Fibroblast of lung (primary cell): ENCODE results near the gene ZNF776.

ENCODE experiments used
- CTCF ChIP-seq, 2 donors: IDR thresholded peaks in 1 of 2; conservative IDR thresholded peaks in 1 of 2; 1 replicate in 1 of 2; 2 replicates in 1 of 2; pipeline ENCODE4 v1.5.1; 2011 to 2012; ENCODE audit warnings: low read length in 2 of 2, control low read depth in 1 of 2, inconsistent platforms in 1 of 2, low read depth in 1 of 2, mild to moderate bottlenecking in 1 of 2
- EZH2 ChIP-seq: IDR thresholded peaks from 2 replicates; pipeline ENCODE4 v1.5.1; 2012; ENCODE audit warnings: low read length, control low read depth, mild to moderate bottlenecking; ENCODE audit errors: missing control alignments

DNA sequence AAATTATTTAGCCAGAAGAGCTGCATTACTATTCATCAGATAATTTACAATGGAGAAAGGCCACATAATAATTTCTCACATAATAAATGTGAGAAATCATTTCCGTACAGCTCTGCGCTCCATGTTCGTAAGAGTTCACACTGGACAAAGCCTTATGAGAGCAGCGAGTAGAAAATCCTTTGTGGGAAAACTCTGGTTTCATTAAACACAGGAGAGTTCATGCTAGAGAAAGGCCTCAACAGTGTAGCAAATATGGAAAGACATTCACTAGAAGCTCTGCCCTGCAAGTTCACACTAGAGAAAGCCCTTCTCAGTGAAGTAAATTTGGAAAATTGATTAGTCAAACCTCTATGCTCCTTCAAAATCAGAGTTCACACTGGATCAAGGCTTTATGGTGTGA lies 8.4 kb downstream of the ZNF776 start:
- no peak for TF ChIP-seq CTCF (conservative IDR thresholded peaks at IDR 0.05 in 1 of 2, IDR thresholded peaks at IDR 0.05 in 1 of 2; ENCODE audit: low read depth in 1 of 2, low read length in 2 of 2)
- TF ChIP-seq EZH2: no peak
